GM10248 (cell line): ENCODE measurements around the gene MTA1.

Experiments used
- CTCF ChIA-PET: fragments of 300-600 bp; sonication (Branson Sonifier 250); formaldehyde crosslinking; extraction: SDS; loops from one replicate; lab custom pipeline; 2021; ENCODE audit warnings: antibody characterized with exemption; lab: Yijun Ruan, JAX
- POLR2A ChIA-PET: fragments of 350-650 bp; sonication (Branson Sonifier 250); formaldehyde crosslinking; extraction: SDS; loops from one replicate; lab custom pipeline; 2020; ENCODE audit warnings: antibody characterized with exemption; lab: Yijun Ruan, JAX
- DNase-seq: peaks from one replicate; pipeline ENCODE4 v3.0.0; 2012; ENCODE audit errors: extremely low spot score
- CTCF ChIP-seq: IDR thresholded peaks from 2 replicates; pipeline ENCODE4 v1.5.1; 2012; ENCODE audit warnings: mild to moderate bottlenecking, low read depth; ENCODE audit errors: extremely low read depth, missing control alignments, control extremely low read depth

MTA1 gene

GRCh38 chr14:105387530-105387922, 32.1 kb upstream of the MTA1 start:
- TF ChIP-seq CTCF, result no peak
- CTCF ChIA-PET, result no interaction called here
- no peak for DNase-seq
- POLR2A ChIA-PET, result no interaction called here

- ChIA-PET CTCF (interaction anchor here (1.5 to 4.2 kb wide), 4 partner anchors 17 to 144 kb away, joined by 3 to 24 read pairs (median 8); no protein-coding TSS in a partner anchor), POLR2A (no interaction called here)
- no peak for TF ChIP-seq CTCF
- no peak for DNase-seq
Observed at GRCh38 chr14:105388110-105388951, 31.3 kb upstream of the MTA1 start.

GRCh38 chr14:105388976-105389375, 30.7 kb upstream of the MTA1 start:
- ChIA-PET CTCF (interaction anchor here (0.9 to 4.2 kb wide), 5 partner anchors 10 to 143 kb away, joined by 3 to 24 read pairs (median 5); no protein-coding TSS in a partner anchor), POLR2A (interaction anchor here (0.5 kb wide), 1 partner anchor 30 kb away, joined by 3 read pairs; no protein-coding TSS in a partner anchor)
- TF ChIP-seq CTCF, result no peak
- no peak for DNase-seq

GRCh38 chr14:105389534-105389933, 30.1 kb upstream of the MTA1 start:
- TF ChIP-seq CTCF, result no peak
- no peak for DNase-seq
- POLR2A ChIA-PET, result interaction anchor here (0.5 kb wide), 1 partner anchor 29 kb away, joined by 3 read pairs; no protein-coding TSS in a partner anchor
- CTCF ChIA-PET, result interaction anchor here (0.9 to 4.2 kb wide), 5 partner anchors 10 to 100 kb away, joined by 3 to 24 read pairs (median 5); no protein-coding TSS in a partner anchor

- ChIA-PET CTCF (interaction anchor here (0.9 to 4.2 kb wide), 6 partner anchors 11 to 143 kb away, joined by 3 to 24 read pairs (median 5); no protein-coding TSS in a partner anchor), POLR2A (no interaction called here)
- no peak for DNase-seq
- TF ChIP-seq CTCF, result no peak
Observed at GRCh38 chr14:105389976-105390848, 29.4 kb upstream of the MTA1 start.
